Hepatocyte (in vitro differentiated cells): ENCODE measurements around the gene ZIC1. TPM values are rescaled to one million over a fixed set of nuclear protein-coding genes. Genes with fewer than 3 reads are reported as not detected.

ENCODE experiments used
- DNase-seq: peaks from one replicate; pipeline ENCODE4 v3.0.0-alpha.2; 2016; ENCODE audit warnings: low spot score
- H2AFZ ChIP-seq: fragments of 200-600 bp; sonication (generic); 2 replicates; pipeline ENCODE4 v1.6.0; 2016; ENCODE audit warnings: antibody characterized with exemption, mild to moderate bottlenecking
- H3K27ac ChIP-seq: fragments of 200-600 bp; sonication (generic); 2 replicates; pipeline ENCODE4 v1.5.1; 2016; ENCODE audit warnings: mild to moderate bottlenecking
- H3K27me3 ChIP-seq: fragments of 200-600 bp; sonication (generic); 2 replicates; pipeline ENCODE4 v1.6.1; 2016
- H3K36me3 ChIP-seq: fragments of 200-600 bp; sonication (generic); replicated peaks from 2 replicates; pipeline ENCODE4 v1.5.1; 2016; ENCODE audit warnings: low read depth; ENCODE audit not compliant: insufficient read depth
- H3K4me1 ChIP-seq: fragments of 200-600 bp; sonication (generic); 2 replicates; pipeline ENCODE4 v1.5.1; 2016; ENCODE audit warnings: mild to moderate bottlenecking, moderate library complexity; ENCODE audit not compliant: insufficient read depth
- H3K4me2 ChIP-seq: fragments of 200-600 bp; sonication (generic); 2 replicates; pipeline ENCODE4 v1.6.0; 2016
- H3K4me3 ChIP-seq: fragments of 200-600 bp; sonication (generic); 2 replicates; pipeline ENCODE4 v1.5.1; 2016; ENCODE audit warnings: mild to moderate bottlenecking
- H3K79me2 ChIP-seq: fragments of 200-600 bp; sonication (generic); 2 replicates; pipeline ENCODE4 v1.6.0; 2017; ENCODE audit warnings: mild to moderate bottlenecking
- H3K9me2 ChIP-seq: fragments of 200-600 bp; sonication (generic); replicated peaks from 2 replicates; pipeline ENCODE4 v1.6.0; 2017; ENCODE audit warnings: mild to moderate bottlenecking; ENCODE audit not compliant: insufficient read depth
- H3K9me3 ChIP-seq: fragments of 200-600 bp; sonication (generic); 2 replicates; pipeline ENCODE4 v1.5.1; 2016; ENCODE audit warnings: low read depth, mild to moderate bottlenecking
- H4K20me1 ChIP-seq: fragments of 200-600 bp; sonication (generic); 2 replicates; pipeline ENCODE4 v1.6.0; 2016; ENCODE audit warnings: mild to moderate bottlenecking; ENCODE audit not compliant: insufficient read depth, poor library complexity, severe bottlenecking
- EZH2 ChIP-seq: fragments of 200-600 bp; sonication (generic); IDR thresholded peaks from 2 replicates; pipeline ENCODE4 v1.6.1; 2016; ENCODE audit warnings: antibody characterized with exemption, mild to moderate bottlenecking, borderline replicate concordance
- EZH2phosphoT487 ChIP-seq: fragments of 200-600 bp; sonication (generic); IDR thresholded peaks from one replicate; pipeline ENCODE4 v1.6.1; 2018; ENCODE audit warnings: antibody characterized with exemption, mild to moderate bottlenecking, low read depth, moderate library complexity; ENCODE audit not compliant: unreplicated experiment, severe bottlenecking
- WGBS: methylation state at CpG from one replicate; pipeline ENCODE4 v1.1.6; 2016; ENCODE audit warnings: low lambda C conversion rate; ENCODE audit errors: missing lambda C conversion rate; 5-methylcytosine and 5-hydroxymethylcytosine counted together
- polyA plus RNA-seq: library from polyadenylated mRNA; unstranded; fragments of >200 nt; fragmentation: Nextera tagmentation; extraction: Ambion mirVana; gene quantifications from 2 replicates; pipeline ENCODE4 v1.2.1, GENCODE V29; 2016
- total RNA-seq: library from RNA; depleted of rRNA; stranded (reverse); fragments of >200 nt; gene quantifications from 2 replicates; pipeline ENCODE4 v1.2.3, GENCODE V29; 2014
- TF ChIP-seq, protein P1 (sequence below): fragments of 200-600 bp; sonication (generic); IDR thresholded peaks from 2 replicates; pipeline ENCODE4 v1.5.1; 2016; ENCODE audit warnings: antibody characterized with exemption, mild to moderate bottlenecking; ENCODE audit not compliant: poor library complexity

Gene ZIC1
- total and polyA plus RNA-seq, 2 experiments from 2014 or later: 0.10 TPM; not detected in 1

DNA sequence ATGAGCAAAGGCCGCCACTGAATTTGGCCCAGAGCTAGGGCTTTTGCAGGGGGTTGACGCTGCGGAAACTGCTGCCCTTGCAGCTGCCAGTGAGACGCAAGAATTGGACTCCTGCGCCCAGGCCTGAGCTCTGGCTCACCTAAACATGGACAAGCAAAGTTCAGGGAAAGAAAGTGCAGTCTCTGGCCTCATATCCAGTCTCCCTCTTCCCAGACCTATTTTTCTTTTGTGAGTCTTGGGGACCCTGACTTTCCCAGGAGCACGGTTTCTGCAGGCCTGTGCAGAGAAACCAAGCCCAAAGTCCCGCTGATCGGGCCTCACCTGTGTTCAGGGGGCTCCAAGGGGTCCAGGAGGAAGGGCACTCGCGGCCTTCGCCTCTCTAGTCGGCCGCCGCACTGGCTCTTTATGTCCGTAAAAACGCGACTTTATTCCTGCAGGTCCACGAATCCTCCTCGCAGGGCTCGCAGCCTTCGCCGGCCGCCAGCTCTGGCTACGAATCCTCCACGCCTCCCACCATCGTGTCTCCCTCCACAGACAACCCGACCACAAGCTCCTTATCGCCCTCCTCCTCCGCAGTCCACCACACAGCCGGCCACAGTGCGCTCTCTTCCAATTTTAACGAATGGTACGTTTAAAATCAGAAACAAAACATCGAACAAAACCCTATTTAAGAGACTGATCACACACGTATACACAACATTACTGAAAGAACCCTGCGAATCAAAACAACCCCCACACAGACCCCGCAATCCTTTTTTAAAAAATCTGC, 3.9 kb downstream of the ZIC1 start:
- Histone ChIP-seq H3K27me3 (peaks cover 98% of the 10 kb centered on the region), H3K4me1 (peaks cover 25% of the 10 kb centered on the region), H2AFZ (peak overlapping the region; percentile 71), H3K27ac (no peak overlapping the region), H3K79me2 (no peaks in the 10 kb centered on the region), H3K36me3 (no peaks in the 10 kb centered on the region), H4K20me1 (no peaks in the 10 kb centered on the region), H3K4me3 (no peak overlapping the region), H3K9me2 (no peaks in the 10 kb centered on the region), H3K4me2 (peak overlapping the region; percentile 67), H3K9me3 (no peaks in the 10 kb centered on the region)
- TF ChIP-seq, protein P1, sequence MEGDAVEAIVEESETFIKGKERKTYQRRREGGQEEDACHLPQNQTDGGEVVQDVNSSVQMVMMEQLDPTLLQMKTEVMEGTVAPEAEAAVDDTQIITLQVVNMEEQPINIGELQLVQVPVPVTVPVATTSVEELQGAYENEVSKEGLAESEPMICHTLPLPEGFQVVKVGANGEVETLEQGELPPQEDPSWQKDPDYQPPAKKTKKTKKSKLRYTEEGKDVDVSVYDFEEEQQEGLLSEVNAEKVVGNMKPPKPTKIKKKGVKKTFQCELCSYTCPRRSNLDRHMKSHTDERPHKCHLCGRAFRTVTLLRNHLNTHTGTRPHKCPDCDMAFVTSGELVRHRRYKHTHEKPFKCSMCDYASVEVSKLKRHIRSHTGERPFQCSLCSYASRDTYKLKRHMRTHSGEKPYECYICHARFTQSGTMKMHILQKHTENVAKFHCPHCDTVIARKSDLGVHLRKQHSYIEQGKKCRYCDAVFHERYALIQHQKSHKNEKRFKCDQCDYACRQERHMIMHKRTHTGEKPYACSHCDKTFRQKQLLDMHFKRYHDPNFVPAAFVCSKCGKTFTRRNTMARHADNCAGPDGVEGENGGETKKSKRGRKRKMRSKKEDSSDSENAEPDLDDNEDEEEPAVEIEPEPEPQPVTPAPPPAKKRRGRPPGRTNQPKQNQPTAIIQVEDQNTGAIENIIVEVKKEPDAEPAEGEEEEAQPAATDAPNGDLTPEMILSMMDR: no peak
- TF ChIP-seq EZH2: peak; percentile 26
- TF ChIP-seq EZH2phosphoT487: peak; percentile 89
- 3% methylated on average over 37 of the region's 37 CpGs for WGBS
- no peak for DNase-seq

DNA sequence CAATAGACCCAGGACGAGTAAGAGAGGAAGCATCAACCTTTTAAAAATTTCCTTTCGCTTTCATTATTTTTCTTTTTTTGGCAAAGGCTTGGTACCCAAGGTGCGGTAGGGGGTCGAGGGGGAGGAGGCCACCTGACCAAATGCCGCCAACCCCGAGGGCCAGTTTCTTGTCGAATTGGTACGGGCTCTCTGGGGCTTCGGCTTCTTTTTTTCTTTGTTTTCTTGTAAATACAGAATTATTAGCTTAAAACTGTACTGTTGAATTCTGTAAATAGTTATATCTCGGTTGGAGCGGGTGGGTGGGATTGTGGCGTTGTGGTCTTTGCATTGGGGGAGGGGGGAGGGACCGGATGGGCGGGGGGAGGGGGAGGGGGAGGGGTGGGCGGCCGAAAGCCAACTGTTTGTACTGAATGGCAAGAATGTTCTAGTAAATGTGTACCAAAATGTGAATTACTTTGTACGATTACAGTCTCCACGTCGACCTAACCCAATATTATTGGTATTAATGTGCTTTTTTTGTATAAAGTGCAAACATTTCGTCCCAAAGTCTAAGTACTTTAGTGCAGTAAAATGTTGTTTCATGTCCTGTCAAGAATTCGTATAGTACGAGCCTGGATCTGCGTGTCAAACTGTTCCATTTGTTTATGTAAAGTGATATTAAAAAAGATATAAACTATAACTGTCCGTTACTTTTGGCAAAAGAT, 4.7 kb downstream of the ZIC1 start:
- 7% methylated on average over 21 of the region's 24 CpGs for WGBS
- Histone ChIP-seq H3K4me2 (peak overlapping the region; percentile 67), H3K4me1 (peaks cover 25% of the 10 kb centered on the region)

DNA sequence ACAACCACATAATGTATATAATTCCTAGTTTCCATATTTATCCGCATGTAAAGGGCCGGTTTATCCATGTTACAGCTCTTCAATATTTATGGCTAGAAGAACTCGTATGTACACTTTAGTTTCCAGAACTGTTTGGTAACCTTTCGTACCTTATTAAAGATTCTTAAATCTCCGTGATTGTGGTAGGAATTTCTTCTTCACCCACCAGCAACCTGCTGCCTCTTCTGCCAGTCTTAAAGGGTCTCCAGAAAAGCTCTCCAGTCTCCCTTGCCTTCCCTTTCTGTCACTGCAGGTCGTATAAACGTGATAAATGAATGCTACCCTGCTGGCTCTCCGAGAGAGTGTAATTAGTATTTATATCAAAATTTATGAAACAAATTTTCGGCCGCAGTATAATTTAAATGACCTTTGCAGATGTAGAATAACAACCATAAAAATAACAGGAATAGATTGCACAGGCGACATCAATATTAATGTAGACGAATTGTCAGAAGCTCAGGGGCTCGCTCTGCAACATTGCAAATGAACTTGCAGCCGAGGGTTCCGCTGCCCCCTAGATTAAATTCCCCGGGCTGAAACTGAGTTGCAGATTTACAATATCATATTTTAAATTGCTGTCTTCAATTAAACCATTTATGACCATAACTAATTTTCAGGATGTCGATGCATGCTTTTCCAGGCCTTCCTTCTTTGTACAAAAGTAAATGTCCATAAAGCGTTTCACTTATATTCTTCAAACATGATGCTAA, 5.4 kb downstream of the ZIC1 start:
- Histone ChIP-seq H3K27me3 (peaks cover 98% of the 10 kb centered on the region), H3K79me2 (no peaks in the 10 kb centered on the region), H3K27ac (no peak overlapping the region), H3K9me2 (no peaks in the 10 kb centered on the region), H3K4me3 (no peak overlapping the region), H4K20me1 (no peaks in the 10 kb centered on the region), H2AFZ (no peak overlapping the region), H3K9me3 (no peaks in the 10 kb centered on the region), H3K36me3 (no peaks in the 10 kb centered on the region), H3K4me1 (peaks cover 25% of the 10 kb centered on the region), H3K4me2 (no peak overlapping the region)
- peak; percentile 47 for TF ChIP-seq EZH2phosphoT487
- TF ChIP-seq, protein P1: no peak
- 15% methylated on average over 18 of the region's 18 CpGs for WGBS
- DNase-seq: no peak

More for the DNA sequence above, 4.7 kb downstream of the ZIC1 start:
- no peak for TF ChIP-seq EZH2
- TF ChIP-seq, protein P1: no peak
- no peak overlapping the region for H3K4me3 ChIP-seq
- no peaks in the 10 kb centered on the region for H3K9me2 ChIP-seq
- no peaks in the 10 kb centered on the region for H3K79me2 ChIP-seq
- no peak overlapping the region for H3K27ac ChIP-seq
- H3K9me3 ChIP-seq: no peaks in the 10 kb centered on the region
- H4K20me1 ChIP-seq: no peaks in the 10 kb centered on the region
- no peak for DNase-seq
- H3K27me3 ChIP-seq: peaks cover 98% of the 10 kb centered on the region
- H3K36me3 ChIP-seq: no peaks in the 10 kb centered on the region
- peak overlapping the region; percentile 71 for H2AFZ ChIP-seq
